PFSK-1 (cell line): ENCODE measurements around the gene OSBPL2.

ENCODE experiments used
- FOXP2 ChIP-seq: optimal IDR thresholded peaks from 2 replicates; pipeline ENCODE3; 2011; ENCODE audit warnings: borderline replicate concordance, control low read depth, inconsistent platforms; ENCODE audit not compliant: insufficient read depth; ENCODE audit errors: extremely low read length, extremely low read depth
- POLR2AphosphoS5 ChIP-seq: IDR thresholded peaks from 2 replicates; pipeline ENCODE4 v1.6.1; 2012; ENCODE audit warnings: low read depth, mild to moderate bottlenecking, control low read depth, low read length, moderate library complexity
- TAF1 ChIP-seq: IDR thresholded peaks from 2 replicates; pipeline ENCODE4 v1.6.1; 2012; ENCODE audit warnings: low read length, control low read depth, borderline replicate concordance; ENCODE audit not compliant: insufficient read depth
- TF ChIP-seq, protein P1 (sequence below), 2 experiments: IDR thresholded peaks; 2 replicates each; pipeline versions ENCODE4 v1.6.1 to v1.8.0; 2011 to 2012; ENCODE audit warnings: low read depth in 2 of 2, low read length in 2 of 2, control low read depth in 1 of 2, inconsistent platforms in 1 of 2, mild to moderate bottlenecking in 1 of 2, moderate library complexity in 1 of 2; ENCODE audit not compliant: insufficient read depth in 1 of 2

- no peak for TF ChIP-seq POLR2AphosphoS5
- no peak for TF ChIP-seq FOXP2
- TF ChIP-seq, protein P1, sequence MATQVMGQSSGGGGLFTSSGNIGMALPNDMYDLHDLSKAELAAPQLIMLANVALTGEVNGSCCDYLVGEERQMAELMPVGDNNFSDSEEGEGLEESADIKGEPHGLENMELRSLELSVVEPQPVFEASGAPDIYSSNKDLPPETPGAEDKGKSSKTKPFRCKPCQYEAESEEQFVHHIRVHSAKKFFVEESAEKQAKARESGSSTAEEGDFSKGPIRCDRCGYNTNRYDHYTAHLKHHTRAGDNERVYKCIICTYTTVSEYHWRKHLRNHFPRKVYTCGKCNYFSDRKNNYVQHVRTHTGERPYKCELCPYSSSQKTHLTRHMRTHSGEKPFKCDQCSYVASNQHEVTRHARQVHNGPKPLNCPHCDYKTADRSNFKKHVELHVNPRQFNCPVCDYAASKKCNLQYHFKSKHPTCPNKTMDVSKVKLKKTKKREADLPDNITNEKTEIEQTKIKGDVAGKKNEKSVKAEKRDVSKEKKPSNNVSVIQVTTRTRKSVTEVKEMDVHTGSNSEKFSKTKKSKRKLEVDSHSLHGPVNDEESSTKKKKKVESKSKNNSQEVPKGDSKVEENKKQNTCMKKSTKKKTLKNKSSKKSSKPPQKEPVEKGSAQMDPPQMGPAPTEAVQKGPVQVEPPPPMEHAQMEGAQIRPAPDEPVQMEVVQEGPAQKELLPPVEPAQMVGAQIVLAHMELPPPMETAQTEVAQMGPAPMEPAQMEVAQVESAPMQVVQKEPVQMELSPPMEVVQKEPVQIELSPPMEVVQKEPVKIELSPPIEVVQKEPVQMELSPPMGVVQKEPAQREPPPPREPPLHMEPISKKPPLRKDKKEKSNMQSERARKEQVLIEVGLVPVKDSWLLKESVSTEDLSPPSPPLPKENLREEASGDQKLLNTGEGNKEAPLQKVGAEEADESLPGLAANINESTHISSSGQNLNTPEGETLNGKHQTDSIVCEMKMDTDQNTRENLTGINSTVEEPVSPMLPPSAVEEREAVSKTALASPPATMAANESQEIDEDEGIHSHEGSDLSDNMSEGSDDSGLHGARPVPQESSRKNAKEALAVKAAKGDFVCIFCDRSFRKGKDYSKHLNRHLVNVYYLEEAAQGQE (IDR thresholded peaks at IDR 0.05; ENCODE audit: insufficient read depth in 1 of 2, low read depth in 2 of 2, low read length in 2 of 2): no peak
- no peak for TF ChIP-seq TAF1
Measured at GRCh38 chr20:62236200-62236599, 2.1 kb upstream of the OSBPL2 start.
